ENCODE data around the gene CSPG4. TPM values are rescaled to one million over a fixed set of nuclear protein-coding genes. Genes with fewer than 3 reads are reported as not detected.

The CSPG4 gene
- total RNA-seq, 1 donor from 2014 or later, result 5.4 TPM

DNA sequence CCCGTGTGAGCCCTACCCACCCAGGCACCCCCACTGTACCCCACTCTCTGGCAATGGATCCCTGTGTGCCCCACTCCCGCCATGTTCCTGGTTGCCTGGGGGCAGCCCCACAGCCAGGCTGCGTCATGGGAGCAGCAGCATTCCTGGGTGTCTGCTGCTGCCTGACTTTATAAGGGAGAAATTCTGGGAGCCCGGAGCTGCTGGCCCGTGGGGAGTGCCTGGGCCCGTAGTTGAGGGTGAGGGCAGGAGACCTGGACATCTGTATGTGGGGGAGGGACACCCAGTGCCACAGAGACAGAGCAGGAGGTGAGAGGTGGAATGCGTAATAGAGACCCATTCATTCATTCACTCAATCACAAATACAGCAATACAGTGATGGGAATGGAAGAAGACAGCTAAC lies 15.1 kb downstream of the CSPG4 start:
- H3K9me3 Mint-ChIP-seq, result no peaks in the 10 kb centered on the region
- H3K4me3 Mint-ChIP-seq, result peak overlapping the region; percentile 31
- peaks cover 57% of the 10 kb centered on the region for H3K4me1 Mint-ChIP-seq
- peak overlapping the region; percentile 87 for H3K27ac Mint-ChIP-seq (ENCODE audit: unreplicated experiment)
- no peaks in the 10 kb centered on the region for H3K27me3 Mint-ChIP-seq (ENCODE audit: low read depth)
- H3K36me3 Mint-ChIP-seq (ENCODE audit: low read depth), result no peaks in the 10 kb centered on the region
- no peak for DNase-seq (ENCODE audit: low read depth, low spot score)
- TF ChIP-seq, protein P1, sequence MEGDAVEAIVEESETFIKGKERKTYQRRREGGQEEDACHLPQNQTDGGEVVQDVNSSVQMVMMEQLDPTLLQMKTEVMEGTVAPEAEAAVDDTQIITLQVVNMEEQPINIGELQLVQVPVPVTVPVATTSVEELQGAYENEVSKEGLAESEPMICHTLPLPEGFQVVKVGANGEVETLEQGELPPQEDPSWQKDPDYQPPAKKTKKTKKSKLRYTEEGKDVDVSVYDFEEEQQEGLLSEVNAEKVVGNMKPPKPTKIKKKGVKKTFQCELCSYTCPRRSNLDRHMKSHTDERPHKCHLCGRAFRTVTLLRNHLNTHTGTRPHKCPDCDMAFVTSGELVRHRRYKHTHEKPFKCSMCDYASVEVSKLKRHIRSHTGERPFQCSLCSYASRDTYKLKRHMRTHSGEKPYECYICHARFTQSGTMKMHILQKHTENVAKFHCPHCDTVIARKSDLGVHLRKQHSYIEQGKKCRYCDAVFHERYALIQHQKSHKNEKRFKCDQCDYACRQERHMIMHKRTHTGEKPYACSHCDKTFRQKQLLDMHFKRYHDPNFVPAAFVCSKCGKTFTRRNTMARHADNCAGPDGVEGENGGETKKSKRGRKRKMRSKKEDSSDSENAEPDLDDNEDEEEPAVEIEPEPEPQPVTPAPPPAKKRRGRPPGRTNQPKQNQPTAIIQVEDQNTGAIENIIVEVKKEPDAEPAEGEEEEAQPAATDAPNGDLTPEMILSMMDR (conservative IDR thresholded peaks at IDR 0.05), result no peak

DNA sequence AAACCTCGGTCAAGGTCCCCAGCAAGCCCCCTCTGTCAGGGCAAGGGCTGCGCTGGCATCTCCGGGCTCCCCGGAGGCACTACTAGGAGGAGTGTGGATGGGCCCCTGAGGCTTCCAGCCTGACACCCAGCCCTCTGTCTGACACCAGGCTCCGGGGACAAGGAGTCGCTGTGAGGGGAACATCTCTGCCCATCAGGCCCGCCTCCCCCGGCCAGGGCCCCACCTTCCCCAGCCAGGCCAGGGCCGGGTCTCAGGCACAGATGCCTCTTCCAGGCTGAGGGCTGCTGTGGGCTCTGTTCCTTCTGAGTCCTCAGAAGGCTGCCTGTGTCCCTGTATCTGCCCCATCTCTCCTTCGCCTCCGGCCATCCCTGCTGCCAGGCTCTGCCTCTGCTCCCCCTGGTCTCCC lies 15.8 kb downstream of the CSPG4 start:
- DNase-seq (ENCODE audit: low read depth, low spot score), result no peak
- Mint-ChIP-seq H3K4me3 (peak overlapping the region; percentile 31), H3K4me1 (peaks cover 56% of the 10 kb centered on the region), H3K36me3 (ENCODE audit: low read depth) (no peaks in the 10 kb centered on the region), H3K9me3 (no peaks in the 10 kb centered on the region), H3K27me3 (ENCODE audit: low read depth) (no peaks in the 10 kb centered on the region), H3K27ac (ENCODE audit: unreplicated experiment) (no peak overlapping the region)
- TF ChIP-seq, protein P1 (conservative IDR thresholded peaks at IDR 0.05), result no peak

DNA sequence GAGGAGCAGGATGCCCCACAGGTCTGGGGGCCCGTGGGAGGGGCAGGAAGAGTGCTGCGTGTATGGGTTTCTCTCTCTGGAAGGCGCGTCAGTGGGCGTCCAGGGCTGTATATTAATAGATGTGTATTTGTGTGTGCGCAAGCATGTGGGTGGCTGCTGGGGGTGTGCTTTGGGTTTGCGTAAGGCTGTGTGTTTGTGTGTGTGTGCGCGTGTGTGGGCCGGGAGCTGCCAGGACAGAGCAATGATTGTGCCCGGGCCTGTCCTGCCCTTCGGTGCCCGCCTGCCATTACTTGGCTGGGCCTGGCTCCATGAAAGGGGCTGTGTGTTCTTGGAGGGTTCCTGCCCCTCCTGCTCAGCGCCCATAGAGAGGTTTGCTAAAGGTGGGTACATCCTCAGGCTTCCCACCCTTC lies 16.3 kb downstream of the CSPG4 start:
- H3K27ac Mint-ChIP-seq (ENCODE audit: unreplicated experiment), result no peak overlapping the region
- H3K9me3 Mint-ChIP-seq, result no peaks in the 10 kb centered on the region
- peaks cover 54% of the 10 kb centered on the region for H3K4me1 Mint-ChIP-seq
- H3K27me3 Mint-ChIP-seq (ENCODE audit: low read depth), result no peaks in the 10 kb centered on the region
- TF ChIP-seq, protein P1 (conservative IDR thresholded peaks at IDR 0.05), result no peak
- H3K36me3 Mint-ChIP-seq (ENCODE audit: low read depth), result no peaks in the 10 kb centered on the region
- no peak for DNase-seq (ENCODE audit: low read depth, low spot score)
- H3K4me3 Mint-ChIP-seq, result peak overlapping the region; percentile 70

DNA sequence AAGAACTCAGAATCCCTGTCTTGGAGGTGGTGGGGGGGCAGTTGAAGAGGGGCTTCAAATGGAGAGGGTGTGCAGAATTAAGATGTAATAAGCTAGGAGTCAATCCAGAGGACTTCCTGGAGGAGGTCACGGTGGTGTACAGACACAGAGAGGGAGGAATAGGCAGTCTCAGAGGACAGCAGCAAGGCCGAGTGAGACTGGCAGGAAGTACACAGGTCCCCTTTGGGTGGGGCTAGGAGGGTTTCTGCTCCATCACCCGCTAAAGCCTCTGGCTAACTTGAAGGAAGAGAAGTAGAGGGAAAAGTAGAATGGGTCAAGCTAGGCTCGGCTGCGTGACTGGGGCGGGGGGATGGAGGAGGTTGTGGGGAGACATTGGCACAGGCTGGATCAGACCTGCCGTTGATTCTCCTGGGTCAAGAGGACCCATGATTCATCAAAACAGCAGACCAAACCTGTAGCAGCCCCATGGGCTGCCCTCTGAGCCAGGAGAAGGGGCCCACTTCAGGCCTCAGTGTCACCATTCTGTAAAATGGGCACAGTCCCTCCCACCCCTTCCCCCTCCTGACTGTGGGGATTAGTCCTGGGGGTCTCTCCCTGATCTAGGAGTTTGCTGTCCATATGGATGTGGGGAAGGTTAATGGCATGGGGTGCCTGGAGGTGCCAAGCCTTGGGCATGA lies 16.9 kb downstream of the CSPG4 start:
- H3K36me3 Mint-ChIP-seq (ENCODE audit: low read depth), result no peaks in the 10 kb centered on the region
- H3K27ac Mint-ChIP-seq (ENCODE audit: unreplicated experiment), result peak overlapping the region; percentile 99
- TF ChIP-seq, protein P1 (conservative IDR thresholded peaks at IDR 0.05), result no peak
- DNase-seq (ENCODE audit: low read depth, low spot score), result no peak
- H3K4me3 Mint-ChIP-seq, result peak overlapping the region; percentile 70
- H3K9me3 Mint-ChIP-seq, result no peaks in the 10 kb centered on the region
- no peaks in the 10 kb centered on the region for H3K27me3 Mint-ChIP-seq (ENCODE audit: low read depth)
- peaks cover 54% of the 10 kb centered on the region for H3K4me1 Mint-ChIP-seq

DNA sequence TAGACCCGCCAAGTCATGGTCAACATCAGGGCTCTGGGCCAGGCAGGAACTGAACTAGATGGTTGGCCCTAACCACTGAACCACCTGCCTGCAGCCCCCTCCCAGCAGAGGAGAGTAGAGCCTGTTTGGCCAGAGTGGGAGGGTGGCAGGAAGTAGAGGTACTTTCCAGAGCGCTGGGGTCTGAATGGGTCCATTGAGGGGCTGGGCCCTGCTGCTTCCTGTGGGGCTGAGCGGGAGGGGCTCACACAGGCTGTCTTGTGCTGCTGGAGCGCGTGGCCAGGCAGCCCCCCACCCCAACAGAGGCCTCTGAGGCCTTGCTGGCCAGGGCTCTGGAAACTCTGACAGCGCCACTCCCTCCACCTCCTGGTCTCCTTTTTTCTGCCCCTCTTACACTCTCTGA lies 17.4 kb downstream of the CSPG4 start:
- peak; percentile 29 for DNase-seq (ENCODE audit: low read depth, low spot score)
- TF ChIP-seq, protein P1 (conservative IDR thresholded peaks at IDR 0.05), result no peak
- Mint-ChIP-seq H3K9me3 (no peaks in the 10 kb centered on the region), H3K4me3 (peak overlapping the region; percentile 70), H3K27me3 (ENCODE audit: low read depth) (no peaks in the 10 kb centered on the region), H3K4me1 (peaks cover 54% of the 10 kb centered on the region), H3K27ac (ENCODE audit: unreplicated experiment) (peak overlapping the region; percentile 99), H3K36me3 (ENCODE audit: low read depth) (no peaks in the 10 kb centered on the region)

Data from neural crest cell (in vitro differentiated cells).